GM23338 (cell line): ENCODE results near the gene KIAA0232.
"Not testable (repeated sequence)": the region's sequence is repeated elsewhere in the genome, so short reads cannot be mapped to it uniquely, and the experiment has no call there.

Experiments
- CTCF ChIP-seq, 2 experiments: fragments of 200-600 bp in 1 of 2; sonication (generic) in 1 of 2; conservative IDR thresholded peaks; 2 replicates each; pipeline versions ENCODE4 v1.5.1 to v1.6.1; 2016 to 2017; ENCODE audit warnings: antibody characterized with exemption in 2 of 2, low read depth in 2 of 2, mild to moderate bottlenecking in 2 of 2, moderate library complexity in 1 of 2
- EZH2 ChIP-seq: fragments of 200-600 bp; sonication (generic); IDR thresholded peaks from one replicate; pipeline ENCODE4 v1.8.0; 2017; ENCODE audit warnings: antibody characterized with exemption, mild to moderate bottlenecking, low read depth; ENCODE audit not compliant: unreplicated experiment
- EZH2phosphoT487 ChIP-seq: fragments of 200-600 bp; sonication (generic); IDR thresholded peaks from one replicate; pipeline ENCODE4 v1.8.1; 2018; ENCODE audit warnings: antibody characterized with exemption; ENCODE audit not compliant: unreplicated experiment
- POLR2AphosphoS5 ChIP-seq: IDR thresholded peaks from 2 replicates; pipeline ENCODE4 v1.6.1; 2016; ENCODE audit warnings: antibody characterized with exemption, low read depth

GRCh38 chr4:6791245-6791644, 8.7 kb downstream of the KIAA0232 start:
- not testable (repeated sequence) for TF ChIP-seq POLR2AphosphoS5; EZH2; CTCF (conservative IDR thresholded peaks at IDR 0.05; ENCODE audit: low read depth in 2 of 2); EZH2phosphoT487
